Measurements from ENCODE around the gene GARRE1. TPM values are rescaled to one million over a fixed set of nuclear protein-coding genes. Genes with fewer than 3 reads are reported as not detected.
"Not testable (repeated sequence)": the region's sequence is repeated elsewhere in the genome, so short reads cannot be mapped to it uniquely, and the experiment has no call there.

The GARRE1 gene
- total RNA-seq, 4 donors from 2014 or later = 14.3 to 30.3 (median 21.9) TPM

GRCh38 chr19:34237283-34237682 is 17.1 kb upstream of the GARRE1 start:
- TF ChIP-seq EP300 (IDR thresholded peaks at IDR 0.05) (no peak), POLR2AphosphoS5 (IDR thresholded peaks at IDR 0.05) (no peak), POLR2A (IDR thresholded peaks at IDR 0.05) (no peak), CTCF (IDR thresholded peaks at IDR 0.05) (no peak)
- no peak for ATAC-seq
- 78 to 88% methylated on average over 2 to 3 of the region's 3 CpGs for WGBS, 2 donors (ENCODE audit: low coverage in 1 of 2)
- Histone ChIP-seq H3K4me1 (peaks cover 0 to 23% (median 8%) of the 10 kb centered on the region in 3 donors), H3K27me3 (no peaks in the 10 kb centered on the region), H3K27ac (no peak overlapping the region), H3K36me3 (no peaks in the 10 kb centered on the region), H3K4me3 (no peak overlapping the region), H3K9me3 (no peaks in the 10 kb centered on the region)

GRCh38 chr19:34237939-34238338 is 16.4 kb upstream of the GARRE1 start:
- Histone ChIP-seq H3K4me1 (peaks cover 0 to 16% (median 4%) of the 10 kb centered on the region in 3 donors), H3K27ac (no peak overlapping the region), H3K9me3 (no peaks in the 10 kb centered on the region), H3K4me3 (no peak overlapping the region), H3K27me3 (no peaks in the 10 kb centered on the region), H3K36me3 (no peaks in the 10 kb centered on the region)
- WGBS, 2 donors (ENCODE audit: low coverage in 1 of 2) = 83 to 100% methylated on average over 4 of the region's 4 CpGs
- no peak for TF ChIP-seq POLR2AphosphoS5 (IDR thresholded peaks at IDR 0.05)
- TF ChIP-seq POLR2A (IDR thresholded peaks at IDR 0.05) = no peak
- no peak for TF ChIP-seq EP300 (IDR thresholded peaks at IDR 0.05)
- no peak for TF ChIP-seq CTCF (IDR thresholded peaks at IDR 0.05)
- ATAC-seq = no peak

GRCh38 chr19:34241513-34242337 is 12.6 kb upstream of the GARRE1 start:
- peaks cover 0 to 12% (median 0%) of the 10 kb centered on the region in 3 donors for H3K4me1 ChIP-seq
- no peak overlapping the region for H3K4me3 ChIP-seq
- WGBS, 2 donors (ENCODE audit: low coverage in 1 of 2) = 78 to 79% methylated on average over 5 to 7 of the region's 13 CpGs
- no peaks in the 10 kb centered on the region for H3K9me3 ChIP-seq
- no peak for ATAC-seq
- H3K36me3 ChIP-seq = no peaks in the 10 kb centered on the region
- TF ChIP-seq POLR2AphosphoS5 (IDR thresholded peaks at IDR 0.05) (no peak), POLR2A (IDR thresholded peaks at IDR 0.05) (no peak), CTCF (IDR thresholded peaks at IDR 0.05) (no peak)
- H3K27me3 ChIP-seq = no peaks in the 10 kb centered on the region
- H3K27ac ChIP-seq = no peak overlapping the region

- not testable (repeated sequence) for H3K9me3 ChIP-seq, H3K27ac ChIP-seq, ATAC-seq, H3K36me3 ChIP-seq, H3K27me3 ChIP-seq, H3K4me3 ChIP-seq
- H3K4me1 ChIP-seq = peaks cover 0 to 12% (median 0%) of the 10 kb centered on the region in 3 donors
- 97 to 100% methylated on average over 1 to 9 of the region's 10 CpGs for WGBS, 2 donors (ENCODE audit: low coverage in 1 of 2)
Measured at GRCh38 chr19:34243138-34243875, 11.0 kb upstream of the GARRE1 start.

- Histone ChIP-seq H3K36me3 (no peaks in the 10 kb centered on the region), H3K27ac (no peak overlapping the region), H3K9me3 (no peaks in the 10 kb centered on the region), H3K4me3 (no peak overlapping the region), H3K4me1 (peaks cover 0 to 12% (median 0%) of the 10 kb centered on the region in 3 donors), H3K27me3 (no peaks in the 10 kb centered on the region)
- ATAC-seq = no peak
- 29 to 81% methylated on average over 2 to 7 of the region's 17 CpGs for WGBS, 2 donors (ENCODE audit: low coverage in 1 of 2)
- no peak for TF ChIP-seq EP300 (IDR thresholded peaks at IDR 0.05)
- TF ChIP-seq CTCF (IDR thresholded peaks at IDR 0.05) = no peak
- no peak for TF ChIP-seq POLR2A (IDR thresholded peaks at IDR 0.05)
- no peak for TF ChIP-seq POLR2AphosphoS5 (IDR thresholded peaks at IDR 0.05)
Measured at GRCh38 chr19:34243876-34244578, 10.3 kb upstream of the GARRE1 start.
